GM23338 (cell line): Measurements from ENCODE around the gene TFDP1. TPM values are rescaled to one million over a fixed set of nuclear protein-coding genes. Genes with fewer than 3 reads are reported as not detected.

Experiments
- ATAC-seq: fragments of 200-7000 bp; cut with Tn5 transposase; 3 replicates; pipeline ENCODE4 v1.9.1; 2020
- DNase-seq: peaks from one replicate; pipeline ENCODE4 v3.0.0-alpha.2; 2015; ENCODE audit warnings: low spot score
- H2AFZ ChIP-seq: fragments of 200-600 bp; sonication (generic); 2 replicates; pipeline ENCODE4 v1.8.0; 2016; ENCODE audit warnings: antibody characterized with exemption, mild to moderate bottlenecking, moderate library complexity
- H3F3A ChIP-seq: fragments of 200-600 bp; sonication (generic); replicated peaks from 2 replicates; pipeline ENCODE4 v1.8.0; 2017; ENCODE audit warnings: antibody characterized with exemption, mixed run types, low read depth
- H3K27ac ChIP-seq: fragments of 200-600 bp; sonication (generic); 2 replicates; pipeline ENCODE4 v1.6.1; 2016; ENCODE audit warnings: low read depth
- H3K27me3 ChIP-seq: fragments of 200-600 bp; sonication (generic); 2 replicates; pipeline ENCODE4 v1.8.0; 2016; ENCODE audit warnings: mild to moderate bottlenecking, mixed run types, moderate library complexity; ENCODE audit not compliant: insufficient read depth
- H3K36me3 ChIP-seq: fragments of 200-600 bp; sonication (generic); 2 replicates; pipeline ENCODE4 v1.8.0; 2016; ENCODE audit warnings: mild to moderate bottlenecking; ENCODE audit not compliant: insufficient read depth
- H3K4me1 ChIP-seq: fragments of 200-600 bp; sonication (generic); 2 replicates; pipeline ENCODE4 v1.8.0; 2016; ENCODE audit warnings: mild to moderate bottlenecking, moderate library complexity; ENCODE audit not compliant: insufficient read depth
- H3K4me2 ChIP-seq: fragments of 200-600 bp; sonication (generic); 2 replicates; pipeline ENCODE4 v1.7.1; 2017; ENCODE audit warnings: mixed run types
- H3K4me3 ChIP-seq: fragments of 200-600 bp; sonication (generic); 2 replicates; pipeline ENCODE4 v1.6.1; 2016; ENCODE audit warnings: mixed run types
- H3K79me2 ChIP-seq: fragments of 200-600 bp; sonication (generic); replicated peaks from 2 replicates; pipeline ENCODE4 v1.8.0; 2017; ENCODE audit warnings: mild to moderate bottlenecking; ENCODE audit not compliant: insufficient read depth
- H3K9me2 ChIP-seq: fragments of 200-600 bp; sonication (generic); 2 replicates; pipeline ENCODE4 v1.8.0; 2017; ENCODE audit not compliant: insufficient read depth
- H4K20me1 ChIP-seq: fragments of 200-600 bp; sonication (generic); replicated peaks from 2 replicates; pipeline ENCODE4 v1.8.0; 2017; ENCODE audit warnings: mild to moderate bottlenecking; ENCODE audit not compliant: insufficient read depth
- H3K27ac Mint-ChIP-seq: 2 replicates; pipeline ENCODE4 v1.8.0; 2020; ENCODE audit warnings: inconsistent platforms, mild to moderate bottlenecking, moderate library complexity, mixed read lengths
- H3K27me3 Mint-ChIP-seq: 3 replicates; pipeline ENCODE4 v1.8.0; 2022; ENCODE audit warnings: low read depth, mild to moderate bottlenecking, moderate library complexity, mixed read lengths, inconsistent platforms; ENCODE audit not compliant: insufficient read depth, poor library complexity
- H3K36me3 Mint-ChIP-seq: 3 replicates; pipeline ENCODE4 v1.8.0; 2021; ENCODE audit warnings: low read depth, mild to moderate bottlenecking, inconsistent platforms, moderate library complexity, mixed read lengths
- H3K4me1 Mint-ChIP-seq: 3 replicates; pipeline ENCODE4 v1.8.0; 2020; ENCODE audit warnings: mild to moderate bottlenecking, inconsistent platforms, mixed read lengths
- H3K4me3 Mint-ChIP-seq: 3 replicates; pipeline ENCODE4 v1.8.0; 2021; ENCODE audit warnings: moderate library complexity, mild to moderate bottlenecking, inconsistent platforms, mixed read lengths
- H3K9me3 Mint-ChIP-seq: 3 replicates; pipeline ENCODE4 v1.8.0; 2020; ENCODE audit warnings: moderate library complexity, mild to moderate bottlenecking, inconsistent platforms, mixed read lengths
- CREB1 ChIP-seq: fragments of 250-450 bp; sonication (Bioruptor Pico); IDR thresholded peaks from 2 replicates; pipeline ENCODE4 v1.5.0; 2020; ENCODE audit warnings: low read depth, mild to moderate bottlenecking, moderate library complexity
- EZH2phosphoT487 ChIP-seq: fragments of 200-600 bp; sonication (generic); IDR thresholded peaks from one replicate; pipeline ENCODE4 v1.8.1; 2018; ENCODE audit warnings: antibody characterized with exemption; ENCODE audit not compliant: unreplicated experiment
- ZNF462 ChIP-seq: fragments of 250-450 bp; sonication (Bioruptor Pico); IDR thresholded peaks from 2 replicates; pipeline ENCODE4 v1.5.0; 2020; ENCODE audit warnings: mild to moderate bottlenecking, moderate library complexity
- polyA plus RNA-seq: library from polyadenylated mRNA; unstranded; fragments of >200 nt; fragmentation: Nextera tagmentation; extraction: Ambion mirVana; gene quantifications from 2 replicates; pipeline ENCODE4 v1.2.1, GENCODE V29; 2016
- total RNA-seq: library from RNA; depleted of rRNA; stranded (reverse); fragments of >200 nt; shearing (Covaris generic); gene quantifications from 2 replicates; pipeline ENCODE4 v1.2.3, GENCODE V29; 2014
- TF ChIP-seq, protein P1 (sequence below), 2 experiments: fragments of 200-600 bp in 1 of 2; sonication (generic) in 1 of 2; conservative IDR thresholded peaks; 2 replicates each; pipeline versions ENCODE4 v1.5.1 to v1.6.1; 2016 to 2017; ENCODE audit warnings: antibody characterized with exemption in 2 of 2, low read depth in 2 of 2, mild to moderate bottlenecking in 2 of 2, moderate library complexity in 1 of 2

TFDP1 gene
- total and polyA plus RNA-seq, 2 experiments from 2014 or later = 42.9 to 80.0 TPM

DNA sequence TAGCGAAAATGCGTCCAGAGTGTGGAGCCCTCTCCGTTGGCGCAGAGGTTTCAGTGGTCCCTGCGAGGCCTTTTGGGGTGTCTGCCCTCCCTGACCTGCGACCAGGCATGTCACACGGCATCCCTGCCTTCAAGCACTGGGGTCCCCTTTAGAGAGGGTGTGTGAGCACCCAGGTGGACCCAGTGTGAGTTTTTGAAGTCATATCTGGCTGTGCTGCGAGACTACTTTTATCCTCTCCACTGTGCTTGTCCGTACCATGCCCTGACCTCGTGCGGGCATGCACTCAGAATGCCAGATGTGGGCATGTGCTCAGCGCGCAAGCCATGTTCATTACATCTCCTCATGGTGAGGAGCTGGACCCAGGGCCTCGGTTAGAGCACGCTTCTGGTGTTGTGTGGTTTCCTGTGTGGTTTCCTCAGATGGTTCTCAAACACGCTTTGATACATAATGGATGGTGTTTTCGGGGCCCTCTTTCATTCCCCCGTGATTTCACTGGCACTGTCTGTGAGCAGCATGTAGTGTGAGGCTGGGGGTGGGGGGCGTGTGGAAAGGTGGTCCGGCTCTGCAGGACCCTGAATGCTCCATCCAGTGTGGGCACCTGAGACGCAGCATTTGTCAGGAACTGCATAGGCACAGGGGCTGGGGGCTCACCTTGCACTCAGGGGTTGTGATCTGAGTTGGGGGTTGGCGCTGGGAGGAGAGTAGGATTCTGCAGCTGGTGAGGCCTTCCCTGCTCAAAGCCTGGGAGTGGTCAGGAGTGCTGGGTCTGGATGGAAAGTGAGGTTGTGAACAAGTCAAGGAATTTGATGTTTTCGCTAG lies 2.3 kb downstream of the TFDP1 start:
- no peak for DNase-seq
- no peaks in the 10 kb centered on the region for H3K27me3 ChIP-seq
- H3K27me3 Mint-ChIP-seq = peaks cover 15% of the 10 kb centered on the region
- peaks cover 4% of the 10 kb centered on the region for H3K9me3 Mint-ChIP-seq
- H3K27ac ChIP-seq = no peak overlapping the region
- no peak overlapping the region for H3K27ac Mint-ChIP-seq
- ATAC-seq = no peak
- no peak overlapping the region for H2AFZ ChIP-seq
- H3K79me2 ChIP-seq = peaks cover 65% of the 10 kb centered on the region
- H4K20me1 ChIP-seq = peaks cover 12% of the 10 kb centered on the region
- H3K36me3 Mint-ChIP-seq = peaks cover 50% of the 10 kb centered on the region
- H3K9me2 ChIP-seq = no peaks in the 10 kb centered on the region
- H3K36me3 ChIP-seq = no peaks in the 10 kb centered on the region
- H3K4me3 Mint-ChIP-seq = peak overlapping the region; percentile 87; the same call in 2 of the 3 replicates
- TF ChIP-seq EZH2phosphoT487 = no peak
- TF ChIP-seq, protein P1, sequence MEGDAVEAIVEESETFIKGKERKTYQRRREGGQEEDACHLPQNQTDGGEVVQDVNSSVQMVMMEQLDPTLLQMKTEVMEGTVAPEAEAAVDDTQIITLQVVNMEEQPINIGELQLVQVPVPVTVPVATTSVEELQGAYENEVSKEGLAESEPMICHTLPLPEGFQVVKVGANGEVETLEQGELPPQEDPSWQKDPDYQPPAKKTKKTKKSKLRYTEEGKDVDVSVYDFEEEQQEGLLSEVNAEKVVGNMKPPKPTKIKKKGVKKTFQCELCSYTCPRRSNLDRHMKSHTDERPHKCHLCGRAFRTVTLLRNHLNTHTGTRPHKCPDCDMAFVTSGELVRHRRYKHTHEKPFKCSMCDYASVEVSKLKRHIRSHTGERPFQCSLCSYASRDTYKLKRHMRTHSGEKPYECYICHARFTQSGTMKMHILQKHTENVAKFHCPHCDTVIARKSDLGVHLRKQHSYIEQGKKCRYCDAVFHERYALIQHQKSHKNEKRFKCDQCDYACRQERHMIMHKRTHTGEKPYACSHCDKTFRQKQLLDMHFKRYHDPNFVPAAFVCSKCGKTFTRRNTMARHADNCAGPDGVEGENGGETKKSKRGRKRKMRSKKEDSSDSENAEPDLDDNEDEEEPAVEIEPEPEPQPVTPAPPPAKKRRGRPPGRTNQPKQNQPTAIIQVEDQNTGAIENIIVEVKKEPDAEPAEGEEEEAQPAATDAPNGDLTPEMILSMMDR (conservative IDR thresholded peaks at IDR 0.05; ENCODE audit: low read depth in 2 of 2) = no peak
- TF ChIP-seq CREB1 = no peak
- no peak for TF ChIP-seq ZNF462 (CRISPR knock-in tag)
- no peak overlapping the region for H3K4me2 ChIP-seq
- H3K4me3 ChIP-seq = no peak overlapping the region
- peaks cover 17% of the 10 kb centered on the region for H3K4me1 Mint-ChIP-seq
- peaks cover 13% of the 10 kb centered on the region; the same call in 1 of the 2 replicates for H3F3A ChIP-seq
- H3K4me1 ChIP-seq = 0 out of 2 replicates have a peak, but pooled peaks cover 7% of the 10 kb centered on the region
